Muscle of leg (tissue), 11 donors: ENCODE results near the gene SPHK2. TPM values are rescaled to one million over a fixed set of nuclear protein-coding genes. Genes with fewer than 3 reads are reported as not detected.
A peak's percentile ranks its signal among the peaks of the same experiment; 100 is the strongest.

Source experiments
- DNase-seq: peaks from one replicate; pipeline ENCODE4 v3.0.0; 2013
- H3K27ac ChIP-seq: one replicate; pipeline ENCODE4 v1.5.1; 2013; ENCODE audit warnings: mild to moderate bottlenecking, low read length, control low read depth
- H3K27me3 ChIP-seq: one replicate; pipeline ENCODE4 v1.6.1; 2013; ENCODE audit warnings: low read length; ENCODE audit not compliant: control insufficient read depth, insufficient read depth
- H3K36me3 ChIP-seq: one replicate; pipeline ENCODE4 v1.6.1; 2013; ENCODE audit warnings: low read length; ENCODE audit not compliant: control insufficient read depth, insufficient read depth
- H3K4me1 ChIP-seq: one replicate; pipeline ENCODE4 v1.6.1; 2013; ENCODE audit warnings: low read length; ENCODE audit not compliant: control insufficient read depth, insufficient read depth
- H3K4me3 ChIP-seq: one replicate; pipeline ENCODE4 v1.5.1; 2013; ENCODE audit warnings: low read length, control low read depth
- H3K9me3 ChIP-seq: replicated peaks from 2 replicates; pipeline ENCODE4 v1.6.1; 2013; ENCODE audit warnings: low read depth, low read length; ENCODE audit not compliant: control insufficient read depth
- WGBS: methylation state at CpG from one replicate; pipeline ENCODE4 v1.1.5; 2013; ENCODE audit warnings: missing lambda C conversion rate; ENCODE audit not compliant: insufficient coverage; 5-methylcytosine and 5-hydroxymethylcytosine counted together
- polyA plus RNA-seq, 8 donors: library from polyadenylated mRNA; unstranded; fragments of 120-200 nt; gene quantifications; one replicate each; pipeline versions ENCODE4 v1.2.1 to v1.2.3, GENCODE V29; 2013; ENCODE audit warnings: inconsistent platforms in 1 of 8, low replicate concordance in 1 of 8; ENCODE audit not compliant: insufficient read length in 8 of 8, insufficient read depth in 1 of 8
- total RNA-seq: library from RNA; stranded (reverse); fragments of 120-200 nt; gene quantifications from one replicate; pipeline ENCODE4 v1.2.4, GENCODE V29; 2013

The SPHK2 gene
- total and polyA plus RNA-seq, 9 donors, result 4.1 to 11.8 (median 9.6) TPM

DNA sequence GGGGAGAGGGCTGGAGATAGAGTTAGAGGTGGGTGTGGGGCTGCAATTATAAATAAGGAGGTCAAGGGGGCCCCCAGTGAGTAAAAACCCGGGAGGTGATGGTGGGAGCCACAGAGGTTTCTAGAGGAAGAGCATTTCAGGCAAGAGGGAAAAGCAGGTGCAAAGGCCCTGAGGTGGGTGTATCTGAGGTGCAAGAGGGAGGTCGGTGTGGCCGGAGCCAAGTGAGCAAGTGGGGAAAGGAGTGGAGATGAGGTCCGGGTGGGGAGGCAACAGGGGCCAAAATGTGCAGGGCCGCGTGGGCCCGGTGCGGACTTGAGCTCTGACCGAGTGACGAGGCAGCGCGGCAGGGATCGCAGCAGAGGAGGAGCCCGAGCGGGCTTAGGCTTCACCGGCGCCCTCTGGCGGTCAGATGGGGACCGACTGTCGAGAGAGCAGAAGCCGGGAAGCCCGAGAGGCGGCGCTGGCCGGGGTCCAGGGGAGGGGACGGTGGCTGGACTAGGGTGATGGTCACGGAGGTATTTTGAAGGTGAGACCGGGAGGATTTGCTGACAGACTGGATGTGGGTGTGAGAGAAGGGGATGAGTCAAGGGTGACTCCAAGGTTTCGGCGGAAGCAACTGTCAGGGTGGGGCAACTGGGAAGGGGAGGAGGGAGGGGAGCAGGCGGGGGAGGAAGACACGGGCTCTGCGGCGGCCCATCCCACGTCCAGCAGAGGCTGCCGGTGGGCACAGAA, 30.5 kb upstream of the SPHK2 start:
- Histone ChIP-seq H3K9me3 (no peaks in the 10 kb centered on the region), H3K4me3 (peak overlapping the region; percentile 26), H3K27ac (no peak overlapping the region), H3K36me3 (no peaks in the 10 kb centered on the region), H3K27me3 (peaks cover 9% of the 10 kb centered on the region), H3K4me1 (peaks cover 12% of the 10 kb centered on the region)
- WGBS, result 4% methylated on average over 36 of the region's 36 CpGs
- DNase-seq, result peak; percentile 90

DNA sequence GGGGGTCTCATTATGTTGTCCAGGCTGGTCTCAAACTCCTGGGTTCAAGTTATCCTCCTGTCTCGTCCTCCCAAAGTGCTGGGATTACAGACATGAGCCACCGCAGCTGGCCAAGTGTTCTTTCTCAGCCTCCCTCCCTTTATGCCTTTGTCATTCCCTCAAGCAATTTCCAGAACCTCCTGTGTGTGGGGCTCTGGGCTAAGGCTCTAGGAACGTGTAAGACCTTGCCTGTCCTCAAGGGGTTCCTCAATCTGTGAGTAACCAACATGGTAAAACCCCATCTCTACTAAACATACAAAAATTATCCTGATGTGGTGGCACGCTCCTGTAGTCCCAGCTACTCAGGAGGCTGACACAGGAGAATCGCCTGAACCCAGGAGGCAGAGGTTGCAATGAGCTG, 28.3 kb upstream of the SPHK2 start:
- Histone ChIP-seq H3K27ac (no peak overlapping the region), H3K4me3 (no peak overlapping the region), H3K36me3 (no peaks in the 10 kb centered on the region), H3K4me1 (peaks cover 6% of the 10 kb centered on the region), H3K9me3 (no peaks in the 10 kb centered on the region), H3K27me3 (peaks cover 9% of the 10 kb centered on the region)
- DNase-seq, result no peak
- 90% methylated on average over 2 of the region's 5 CpGs for WGBS

DNA sequence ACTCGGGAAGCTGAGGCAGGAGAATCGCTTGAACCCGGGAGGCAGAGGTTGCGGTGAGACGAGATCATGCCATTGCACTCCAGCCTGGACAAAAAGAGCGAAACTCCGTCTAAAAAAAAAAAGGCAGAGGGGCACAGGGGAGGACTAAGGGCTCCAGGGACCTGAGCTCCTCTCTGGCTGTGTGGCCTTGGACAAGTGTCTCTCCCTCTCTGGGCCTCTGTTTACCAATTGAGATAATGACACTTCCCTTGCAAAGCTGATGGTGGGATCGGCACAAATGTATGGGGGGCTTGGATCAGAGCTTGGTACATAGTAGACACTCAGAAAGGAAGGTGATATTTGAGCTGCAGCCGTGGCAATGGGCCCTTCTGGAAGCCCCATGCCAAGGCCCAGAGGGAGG, 24.1 kb upstream of the SPHK2 start:
- Histone ChIP-seq H3K36me3 (no peaks in the 10 kb centered on the region), H3K9me3 (no peaks in the 10 kb centered on the region), H3K27ac (no peak overlapping the region), H3K4me1 (no peaks in the 10 kb centered on the region), H3K4me3 (no peak overlapping the region), H3K27me3 (peaks cover 7% of the 10 kb centered on the region)
- no peak for DNase-seq
- WGBS, result 91% methylated on average over 9 of the region's 9 CpGs

DNA sequence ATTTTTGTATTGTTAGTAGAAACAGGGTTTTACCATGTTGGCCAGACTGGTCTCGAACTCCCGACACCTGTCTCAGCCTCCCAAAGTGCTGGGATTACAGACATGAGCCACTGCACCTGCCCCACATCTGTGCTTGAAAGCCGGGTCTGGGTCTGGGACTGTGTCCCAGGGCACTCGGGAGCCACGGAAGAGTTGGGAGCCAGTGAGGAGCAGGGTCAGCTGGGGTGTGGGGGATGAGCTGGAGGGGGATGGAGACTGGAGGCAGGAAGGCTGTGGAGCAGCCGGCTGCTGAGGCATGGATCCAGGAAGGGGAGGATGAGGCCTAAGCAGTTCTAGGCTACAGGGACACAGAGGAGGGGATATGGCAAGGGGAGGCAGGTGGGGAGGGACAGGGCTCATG, 23.5 kb upstream of the SPHK2 start:
- no peaks in the 10 kb centered on the region for H3K36me3 ChIP-seq
- no peak for DNase-seq
- peaks cover 7% of the 10 kb centered on the region for H3K27me3 ChIP-seq
- H3K27ac ChIP-seq, result no peak overlapping the region
- H3K9me3 ChIP-seq, result no peaks in the 10 kb centered on the region
- WGBS, result 53% methylated on average over 6 of the region's 6 CpGs
- H3K4me1 ChIP-seq, result no peaks in the 10 kb centered on the region
- no peak overlapping the region for H3K4me3 ChIP-seq

DNA sequence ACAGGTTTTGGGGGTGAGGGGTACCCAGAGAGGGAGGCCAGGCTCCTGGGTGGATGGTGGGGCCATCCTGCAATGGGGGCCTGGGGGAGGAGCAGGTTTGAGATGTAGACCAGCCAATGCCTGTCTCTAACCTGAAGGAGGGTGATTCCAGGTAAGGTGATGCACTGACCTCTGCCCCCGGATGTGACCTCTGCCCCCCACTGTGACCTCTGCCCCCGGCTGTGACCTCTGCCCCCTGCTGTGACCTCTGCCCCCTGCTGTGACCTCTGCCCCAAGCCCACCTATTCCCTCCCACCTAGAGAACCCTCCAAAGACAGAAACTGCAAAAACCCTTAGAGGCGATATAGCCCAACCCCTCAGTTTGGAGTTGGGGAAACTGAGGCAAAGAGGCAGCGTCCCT, 23.1 kb upstream of the SPHK2 start:
- no peak overlapping the region for H3K27ac ChIP-seq
- 86% methylated on average over 2 of the region's 4 CpGs for WGBS
- no peak overlapping the region for H3K4me3 ChIP-seq
- peaks cover 6% of the 10 kb centered on the region for H3K27me3 ChIP-seq
- no peak for DNase-seq
- H3K9me3 ChIP-seq, result no peaks in the 10 kb centered on the region
- no peaks in the 10 kb centered on the region for H3K36me3 ChIP-seq
- no peaks in the 10 kb centered on the region for H3K4me1 ChIP-seq

DNA sequence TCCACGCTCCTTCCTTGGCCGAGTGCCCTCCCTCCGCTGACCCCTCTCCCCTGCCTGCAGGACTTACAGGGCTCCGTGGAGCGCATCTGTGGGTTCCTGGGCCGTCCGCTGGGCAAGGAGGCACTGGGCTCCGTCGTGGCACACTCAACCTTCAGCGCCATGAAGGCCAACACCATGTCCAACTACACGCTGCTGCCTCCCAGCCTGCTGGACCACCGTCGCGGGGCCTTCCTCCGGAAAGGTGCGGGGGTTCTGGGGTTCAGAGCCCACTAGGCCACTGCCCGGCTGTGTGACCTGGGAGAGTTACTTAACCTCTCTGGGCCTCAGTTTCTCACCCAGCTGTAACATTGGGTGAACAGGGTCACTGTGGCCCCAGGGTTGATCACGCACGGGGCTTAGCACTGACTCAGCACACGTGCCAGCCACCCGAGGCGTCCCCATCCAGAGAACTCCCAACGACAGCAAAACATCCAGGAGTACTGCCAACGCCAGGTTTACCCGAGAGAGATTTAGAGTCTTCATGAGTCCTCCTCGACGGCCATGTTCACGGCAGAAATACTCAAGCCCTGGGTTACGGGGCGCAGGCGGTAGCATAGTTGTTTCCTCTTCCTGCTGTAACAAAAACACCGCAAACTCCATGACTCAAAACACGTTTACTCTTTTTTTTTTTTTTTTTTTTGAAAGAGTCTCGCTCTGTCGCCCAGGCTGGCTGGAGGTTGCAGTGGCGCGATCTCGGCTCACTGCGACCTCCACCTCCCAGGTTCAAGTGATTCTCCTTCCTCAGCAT, 22.4 kb upstream of the SPHK2 start:
- Histone ChIP-seq H3K27ac (no peak overlapping the region), H3K27me3 (peaks cover 5% of the 10 kb centered on the region), H3K36me3 (no peaks in the 10 kb centered on the region), H3K9me3 (no peaks in the 10 kb centered on the region), H3K4me1 (no peaks in the 10 kb centered on the region), H3K4me3 (no peak overlapping the region)
- DNase-seq, result no peak
- 86% methylated on average over 26 of the region's 39 CpGs for WGBS

DNA sequence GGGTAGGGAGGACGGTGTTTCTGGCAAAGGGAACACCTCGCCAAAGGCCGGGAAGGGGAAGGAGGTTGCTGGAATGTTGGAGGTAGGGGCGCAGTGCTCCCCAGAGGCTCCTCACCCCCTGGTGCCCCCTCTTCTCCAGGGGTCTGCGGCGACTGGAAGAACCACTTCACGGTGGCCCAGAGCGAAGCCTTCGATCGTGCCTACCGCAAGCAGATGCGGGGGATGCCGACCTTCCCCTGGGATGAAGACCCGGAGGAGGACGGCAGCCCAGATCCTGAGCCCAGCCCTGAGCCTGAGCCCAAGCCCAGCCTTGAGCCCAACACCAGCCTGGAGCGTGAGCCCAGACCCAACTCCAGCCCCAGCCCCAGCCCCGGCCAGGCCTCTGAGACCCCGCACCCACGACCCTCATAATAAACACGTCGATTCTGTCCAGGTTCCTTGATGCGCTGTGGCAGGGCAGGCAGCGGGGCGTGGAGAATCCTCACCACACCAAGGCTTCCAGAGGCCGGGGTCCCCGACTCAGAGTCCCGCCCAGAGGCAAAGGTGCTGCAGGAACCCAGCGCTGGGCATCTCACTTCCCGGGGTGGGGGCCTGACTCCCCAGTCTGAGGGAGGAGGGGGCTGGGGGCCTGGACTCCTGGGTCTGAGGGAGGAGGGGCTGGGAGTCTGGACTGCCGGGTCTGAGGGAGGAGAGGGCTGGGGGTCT, 20.2 kb upstream of the SPHK2 start:
- Histone ChIP-seq H3K4me3 (no peak overlapping the region), H3K9me3 (no peaks in the 10 kb centered on the region), H3K27me3 (peaks cover 5% of the 10 kb centered on the region), H3K36me3 (no peaks in the 10 kb centered on the region), H3K4me1 (no peaks in the 10 kb centered on the region), H3K27ac (no peak overlapping the region)
- no peak for DNase-seq
- WGBS, result 64% methylated on average over 23 of the region's 30 CpGs

DNA sequence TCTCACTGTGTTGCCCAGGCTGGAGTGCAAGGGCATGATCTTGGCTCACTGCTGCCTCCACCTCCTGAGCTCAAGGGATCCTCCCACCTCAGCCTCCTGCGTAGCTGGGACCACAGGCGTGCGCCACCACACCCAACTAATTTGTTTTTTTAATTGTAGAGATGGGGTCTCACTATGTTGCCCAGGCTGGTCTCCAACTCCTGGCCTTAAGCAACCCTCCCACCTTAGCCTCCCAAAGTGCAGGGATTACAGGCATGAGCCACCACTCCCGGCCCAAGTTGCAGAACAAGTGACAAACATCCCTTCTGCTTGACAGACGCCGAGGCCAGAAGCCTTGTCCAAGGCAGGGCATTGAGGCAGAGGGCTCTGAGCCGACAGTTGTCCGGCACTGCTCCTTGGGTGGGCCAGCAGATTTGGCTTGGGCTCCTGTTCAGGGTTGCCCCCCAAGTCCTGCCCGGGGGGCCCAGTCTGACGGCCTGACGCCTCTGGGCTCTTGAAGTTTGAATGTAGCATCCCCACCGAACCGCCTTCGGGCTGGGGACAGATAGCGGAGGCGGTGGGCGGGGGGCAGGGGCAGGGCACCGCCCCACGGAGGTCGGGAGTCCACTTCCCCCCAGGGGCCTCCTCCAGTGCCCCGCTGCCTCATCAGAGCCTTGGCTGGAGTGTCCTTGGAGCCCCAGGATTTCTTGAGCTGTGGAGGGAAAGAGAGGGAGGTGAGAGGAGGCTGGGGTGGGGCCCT, 18.5 kb upstream of the SPHK2 start:
- Histone ChIP-seq H3K27me3 (peaks cover 5% of the 10 kb centered on the region), H3K27ac (no peak overlapping the region), H3K9me3 (no peaks in the 10 kb centered on the region), H3K4me3 (no peak overlapping the region), H3K36me3 (no peaks in the 10 kb centered on the region), H3K4me1 (no peaks in the 10 kb centered on the region)
- 80% methylated on average over 18 of the region's 21 CpGs for WGBS
- no peak for DNase-seq

DNA sequence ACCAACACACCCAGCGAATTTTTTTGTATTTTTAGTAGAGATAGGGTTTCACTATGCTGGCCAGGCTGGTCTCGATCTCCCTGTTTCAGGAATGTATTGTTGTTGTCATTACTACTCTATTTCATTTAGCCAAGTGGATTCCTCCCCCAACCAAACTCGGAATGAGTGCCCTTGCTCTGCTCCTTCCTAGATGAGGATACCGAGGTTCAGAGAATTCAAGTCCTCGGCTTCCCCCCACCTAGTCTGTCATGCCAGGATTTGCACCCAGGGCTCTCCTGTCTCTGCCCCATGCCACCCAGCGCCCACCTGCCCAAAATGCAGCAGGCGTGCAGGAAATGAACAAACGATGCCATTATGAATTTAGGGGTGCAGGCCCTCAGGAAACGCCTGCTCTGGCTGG, 16.3 kb upstream of the SPHK2 start:
- H3K4me3 ChIP-seq, result no peak overlapping the region
- no peaks in the 10 kb centered on the region for H3K9me3 ChIP-seq
- no peak for DNase-seq
- no peaks in the 10 kb centered on the region for H3K36me3 ChIP-seq
- H3K4me1 ChIP-seq, result no peaks in the 10 kb centered on the region
- WGBS, result 71% methylated on average over 6 of the region's 9 CpGs
- H3K27me3 ChIP-seq, result peaks cover 5% of the 10 kb centered on the region
- no peak overlapping the region for H3K27ac ChIP-seq

DNA sequence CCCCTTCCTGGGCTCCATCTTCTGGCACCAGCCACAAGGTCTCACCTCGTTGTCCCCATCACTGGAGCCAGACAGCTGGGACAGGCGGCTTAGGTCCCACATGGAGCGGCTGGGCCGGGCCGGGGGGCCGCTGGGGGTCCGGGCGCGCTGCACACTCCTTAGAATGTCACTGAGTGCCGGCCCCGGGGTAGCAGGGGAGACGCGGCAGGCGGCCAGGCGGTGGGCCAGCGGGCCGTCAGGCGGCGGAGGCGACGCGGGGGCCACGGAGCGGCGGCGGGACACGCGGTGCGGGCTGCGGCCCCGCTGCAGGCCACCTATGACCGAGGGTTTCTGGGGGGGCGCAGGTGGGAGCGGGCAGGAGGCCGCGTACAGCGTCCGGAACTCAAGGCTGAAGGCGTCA, 15.9 kb upstream of the SPHK2 start:
- H3K4me3 ChIP-seq, result no peak overlapping the region
- H3K9me3 ChIP-seq, result no peaks in the 10 kb centered on the region
- H3K27ac ChIP-seq, result no peak overlapping the region
- H3K36me3 ChIP-seq, result no peaks in the 10 kb centered on the region
- peaks cover 5% of the 10 kb centered on the region for H3K27me3 ChIP-seq
- H3K4me1 ChIP-seq, result no peaks in the 10 kb centered on the region
- 80% methylated on average over 36 of the region's 39 CpGs for WGBS
- DNase-seq, result no peak
